SKM-1 treated with dmso at 0.1 percent for 144 hours (cell line): ENCODE data around the gene CD28.
"Not testable (repeated sequence)": the region's sequence is repeated elsewhere in the genome, so short reads cannot be mapped to it uniquely, and the experiment has no call there.

ENCODE experiments used
- DNase-seq: peaks from one replicate; lab custom pipeline; 2025; ENCODE audit not compliant: unreplicated experiment; lab: John Stamatoyannopoulos, UW

CD28 gene

GRCh38 chr2:203781151-203781550 lies 74.7 kb downstream of the CD28 start:
- no peak for DNase-seq

DNA sequence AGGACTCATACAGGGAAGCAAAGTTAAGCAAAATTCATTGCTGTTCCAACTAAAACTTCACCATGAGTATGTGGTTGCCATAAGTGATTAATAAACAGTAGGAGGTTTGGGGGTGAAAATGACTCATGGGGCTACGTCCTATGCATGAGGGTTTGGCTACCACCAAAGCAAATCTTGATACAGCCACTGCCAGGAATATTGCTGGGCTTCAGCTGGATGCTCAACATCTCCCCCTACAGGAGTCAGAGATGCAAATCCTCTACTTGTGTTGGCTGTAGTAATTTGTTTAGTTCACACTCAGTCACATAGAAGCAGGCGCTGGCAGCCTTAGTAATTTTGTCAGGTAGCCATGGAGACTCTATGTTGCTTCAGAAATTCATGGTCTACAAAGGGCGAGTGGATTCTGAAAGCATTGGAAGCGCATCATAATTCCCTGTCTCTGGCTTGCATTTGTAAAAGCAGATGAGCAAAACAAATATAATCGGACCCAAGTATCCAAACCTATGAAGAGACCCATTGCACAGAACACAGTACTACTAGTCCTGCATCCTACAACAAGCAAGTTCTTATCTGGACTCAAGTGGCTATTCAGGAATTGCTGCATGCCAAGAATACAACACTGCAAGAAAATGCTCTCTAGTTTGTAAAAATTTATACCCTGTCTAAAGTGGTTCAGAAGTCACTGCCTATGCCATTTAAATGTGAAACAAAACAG lies 76.0 kb downstream of the CD28 start:
- DNase-seq, result peak; percentile 36

- DNase-seq, result no peak
These were observed 77.2 kb downstream of the CD28 start for GRCh38 chr2:203783496-203784203.

- DNase-seq, result not testable (repeated sequence)
These were observed 78.4 kb downstream of the CD28 start for GRCh38 chr2:203784710-203785270.

DNA sequence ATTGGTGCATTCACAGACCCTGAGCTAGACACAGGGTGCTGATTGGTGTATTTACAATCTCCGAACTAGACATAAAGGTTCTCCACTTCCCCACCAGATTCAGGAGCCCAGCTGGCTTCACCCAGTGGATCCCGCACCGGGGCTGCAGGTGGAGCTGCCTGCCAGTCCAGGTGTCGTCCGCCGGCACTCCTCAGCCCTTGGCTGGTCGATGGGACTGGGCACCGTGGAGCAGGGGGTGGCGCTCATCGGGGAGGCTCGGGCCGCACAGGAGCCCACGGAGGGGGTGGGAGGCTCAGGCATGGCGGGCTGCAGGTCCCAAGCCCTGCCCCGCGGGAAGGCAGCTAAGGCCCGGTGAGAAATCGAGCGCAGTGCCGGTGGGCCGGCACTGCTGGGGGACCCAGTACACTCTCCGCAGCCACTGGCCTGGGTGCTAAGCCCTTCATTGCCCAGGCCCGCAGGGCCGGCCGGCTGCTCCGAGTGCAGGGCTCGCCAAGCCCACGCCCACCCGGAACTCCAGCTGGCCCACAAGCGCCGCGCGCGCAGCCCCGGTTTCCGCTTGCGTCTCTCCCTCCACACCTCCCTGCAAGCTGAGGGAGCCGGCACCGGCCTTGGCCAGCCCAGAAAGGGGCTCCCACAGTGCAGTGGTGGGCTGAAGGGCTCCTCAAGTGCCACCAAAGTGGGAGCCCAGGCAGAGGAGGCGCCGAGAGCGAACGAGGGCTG lies 79.1 kb downstream of the CD28 start:
- DNase-seq, result not testable (repeated sequence)

GRCh38 chr2:203786549-203787351 lies 80.3 kb downstream of the CD28 start:
- DNase-seq, result peak; percentile 50

- no peak for DNase-seq
These were observed 81.5 kb downstream of the CD28 start for GRCh38 chr2:203787979-203788378.
